GM18909 (cell line): ENCODE data around the gene ARHGAP1.
"Not testable (repeated sequence)": the region's sequence is repeated elsewhere in the genome, so short reads cannot be mapped to it uniquely, and the experiment has no call there.

Experiments used
- ATAC-seq: cut with Tn5 transposase; IDR thresholded peaks from one replicate; pipeline ENCODE4 v1.9.1; 2021; ENCODE audit warnings: mild to moderate bottlenecking; ENCODE audit not compliant: unreplicated experiment, poor library complexity

The ARHGAP1 gene

GRCh38 chr11:46675288-46675851 lies 25.0 kb downstream of the ARHGAP1 start:
- ATAC-seq, result no peak

GRCh38 chr11:46674463-46675287 lies 25.7 kb downstream of the ARHGAP1 start:
- ATAC-seq, result no peak

- ATAC-seq, result no peak
Measured at GRCh38 chr11:46673713-46674462, 26.5 kb downstream of the ARHGAP1 start.

GRCh38 chr11:46672381-46672839 lies 28.0 kb downstream of the ARHGAP1 start:
- ATAC-seq, result no peak

- no peak for ATAC-seq
Measured at GRCh38 chr11:46671958-46672315, 28.5 kb downstream of the ARHGAP1 start.

GRCh38 chr11:46670521-46670920 lies 29.9 kb downstream of the ARHGAP1 start:
- ATAC-seq, result not testable (repeated sequence)

- ATAC-seq, result no peak
Measured at GRCh38 chr11:46669711-46670139, 30.7 kb downstream of the ARHGAP1 start.

GRCh38 chr11:46668480-46669085 lies 31.8 kb downstream of the ARHGAP1 start:
- no peak for ATAC-seq

- no peak for ATAC-seq
Measured at GRCh38 chr11:46667043-46667481, 33.4 kb downstream of the ARHGAP1 start.

- no peak for ATAC-seq
Measured at GRCh38 chr11:46666516-46666915, 33.9 kb downstream of the ARHGAP1 start.

- ATAC-seq, result no peak
Measured at GRCh38 chr11:46665356-46665755, 35.1 kb downstream of the ARHGAP1 start.

- ATAC-seq, result no peak
Measured at GRCh38 chr11:46664612-46665011, 35.8 kb downstream of the ARHGAP1 start.

GRCh38 chr11:46663277-46663940 lies 37.0 kb downstream of the ARHGAP1 start:
- ATAC-seq, result no peak

GRCh38 chr11:46662366-46662765 lies 38.1 kb downstream of the ARHGAP1 start:
- ATAC-seq, result no peak

- no peak for ATAC-seq
Measured at GRCh38 chr11:46661836-46662235, 38.6 kb downstream of the ARHGAP1 start.

- no peak for ATAC-seq
Measured at GRCh38 chr11:46659908-46660307, 40.5 kb downstream of the ARHGAP1 start.

GRCh38 chr11:46658259-46658658 lies 42.2 kb downstream of the ARHGAP1 start:
- no peak for ATAC-seq

GRCh38 chr11:46657186-46657585 lies 43.2 kb downstream of the ARHGAP1 start:
- ATAC-seq, result no peak

- no peak for ATAC-seq
Measured at GRCh38 chr11:46655631-46656030, 44.8 kb downstream of the ARHGAP1 start.

- no peak for ATAC-seq
Measured at GRCh38 chr11:46649180-46649738, 51.2 kb downstream of the ARHGAP1 start.
